ENCODE measurements around the gene UGT1A8. TPM values are rescaled to one million over a fixed set of nuclear protein-coding genes. Genes with fewer than 3 reads are reported as not detected.

Gene UGT1A8
- total and polyA plus RNA-seq, 2 of the 4 experiments (the other 2 are of a cell fraction): not detected

- no peak overlapping the region for H3K27ac ChIP-seq (ENCODE audit: insufficient read depth, low read length)
- H3K9ac ChIP-seq (ENCODE audit: low read depth, low read length): no peak overlapping the region
- ATAC-seq (ENCODE audit: low read depth) (no peak), DNase-seq (no peak)
- no TSS peak for BruUV-seq (replicated peaks)
- H4K20me1 ChIP-seq (ENCODE audit: insufficient read depth, low read length): no peaks in the 10 kb centered on the region
- no peak overlapping the region for H2BK5ac ChIP-seq (ENCODE audit: low read depth, low read length, poor library complexity, severe bottlenecking)
- H2AK9ac ChIP-seq (replicated peaks; ENCODE audit: low read depth, low read length, poor library complexity): no peak overlapping the region
- no peak overlapping the region for H3K18ac ChIP-seq (ENCODE audit: low read depth, low read length)
- H4K8ac ChIP-seq (ENCODE audit: low read depth in 2 of 2, low read length in 2 of 2): no peak overlapping the region
- no peaks in the 10 kb centered on the region for H3K4me1 ChIP-seq (ENCODE audit: control insufficient read depth, insufficient read depth, low read length)
- no peak overlapping the region for H2BK120ac ChIP-seq (ENCODE audit: low read depth, low read length)
- POLR2A ChIA-PET (ENCODE audit: unreplicated experiment): no interaction called here
- no peak overlapping the region for H3K4me2 ChIP-seq (ENCODE audit: low read depth, low read length)
- no peaks in the 10 kb centered on the region for H3K79me1 ChIP-seq (ENCODE audit: low read depth in 1 of 2, low read length in 2 of 2)
- no peak overlapping the region for H4K91ac ChIP-seq (ENCODE audit: insufficient read depth, low read depth, low read length)
- CTCF ChIA-PET: no interaction called here
- H3K14ac ChIP-seq (replicated peaks; ENCODE audit: low read depth, low read length): no peak overlapping the region
- intact Hi-C loops (cut with micrococcal nuclease): no loop called here
- H2BK20ac ChIP-seq (ENCODE audit: low read depth, low read length): no peak overlapping the region
- in situ Hi-C loops (cut with MboI; ENCODE audit: low sequenced_read_pairs): no loop called here
- H2AFZ ChIP-seq (replicated peaks; ENCODE audit: low read length, poor library complexity): no peak overlapping the region
- H4K5ac ChIP-seq (ENCODE audit: low read depth, low read length): no peak overlapping the region
- no peaks in the 10 kb centered on the region; the same call in 1 of the 2 replicates for H3K27me3 ChIP-seq (ENCODE audit: control insufficient read depth, insufficient read depth, low read length)
- H2BK15ac ChIP-seq (ENCODE audit: low read depth, low read length): no peak overlapping the region
- no peaks in the 10 kb centered on the region for H3K36me3 ChIP-seq (ENCODE audit: control insufficient read depth, insufficient read depth, low read length)
- no peak overlapping the region for H3K56ac ChIP-seq (ENCODE audit: extremely low read depth, insufficient read depth, low read length)
- H3K23ac ChIP-seq (ENCODE audit: low read depth, low read length): no peak overlapping the region
- WGBS, 2 experiments (ENCODE audit: extremely low coverage in 2 of 2, insufficient read length in 1 of 2): no CpG with 5 or more reads among the region's 4 CpGs
- no peaks in the 10 kb centered on the region for H3K9me1 ChIP-seq (ENCODE audit: insufficient read depth, low read length)
- H2AK5ac ChIP-seq (ENCODE audit: low read depth, low read length): no peak overlapping the region
- no peak overlapping the region for H3K4me3 ChIP-seq (ENCODE audit: insufficient read depth, low read depth, low read length)
- dilution Hi-C loops (cut with HindIII; ENCODE audit: low sequenced_read_pairs, unreplicated experiment): no loop called here
- no peak for TF ChIP-seq MXI1 (IDR thresholded peaks at IDR 0.05; ENCODE audit: borderline replicate concordance, low read depth, low read length)
- no peak for TF ChIP-seq CHD1 (IDR thresholded peaks at IDR 0.05; ENCODE audit: low read depth, low read length)
- no peak for TF ChIP-seq USF2 (IDR thresholded peaks at IDR 0.05; ENCODE audit: low read depth, low read length)
- TF ChIP-seq, protein P1, sequence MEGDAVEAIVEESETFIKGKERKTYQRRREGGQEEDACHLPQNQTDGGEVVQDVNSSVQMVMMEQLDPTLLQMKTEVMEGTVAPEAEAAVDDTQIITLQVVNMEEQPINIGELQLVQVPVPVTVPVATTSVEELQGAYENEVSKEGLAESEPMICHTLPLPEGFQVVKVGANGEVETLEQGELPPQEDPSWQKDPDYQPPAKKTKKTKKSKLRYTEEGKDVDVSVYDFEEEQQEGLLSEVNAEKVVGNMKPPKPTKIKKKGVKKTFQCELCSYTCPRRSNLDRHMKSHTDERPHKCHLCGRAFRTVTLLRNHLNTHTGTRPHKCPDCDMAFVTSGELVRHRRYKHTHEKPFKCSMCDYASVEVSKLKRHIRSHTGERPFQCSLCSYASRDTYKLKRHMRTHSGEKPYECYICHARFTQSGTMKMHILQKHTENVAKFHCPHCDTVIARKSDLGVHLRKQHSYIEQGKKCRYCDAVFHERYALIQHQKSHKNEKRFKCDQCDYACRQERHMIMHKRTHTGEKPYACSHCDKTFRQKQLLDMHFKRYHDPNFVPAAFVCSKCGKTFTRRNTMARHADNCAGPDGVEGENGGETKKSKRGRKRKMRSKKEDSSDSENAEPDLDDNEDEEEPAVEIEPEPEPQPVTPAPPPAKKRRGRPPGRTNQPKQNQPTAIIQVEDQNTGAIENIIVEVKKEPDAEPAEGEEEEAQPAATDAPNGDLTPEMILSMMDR (conservative IDR thresholded peaks at IDR 0.05; ENCODE audit: low read depth, low read length): no peak
- TF ChIP-seq FOS (IDR thresholded peaks at IDR 0.05; ENCODE audit: low read depth, low read length): no peak
- TF ChIP-seq SMC3 (IDR thresholded peaks at IDR 0.05; ENCODE audit: low read depth, low read length): no peak
- no peak for TF ChIP-seq RFX5 (IDR thresholded peaks at IDR 0.05; ENCODE audit: low read depth, low read length)
- TF ChIP-seq POLR2A (IDR thresholded peaks at IDR 0.05; ENCODE audit: low read depth, low read length): no peak
- no peak for TF ChIP-seq ELK1 (IDR thresholded peaks at IDR 0.05; ENCODE audit: borderline replicate concordance, low read depth, low read length)
- no peak for TF ChIP-seq NFE2L2 (IDR thresholded peaks at IDR 0.05; ENCODE audit: low read depth, low read length)
- TF ChIP-seq CEBPB (IDR thresholded peaks at IDR 0.05; ENCODE audit: low read depth, low read length): no peak
- no peak for TF ChIP-seq MAZ (IDR thresholded peaks at IDR 0.05; ENCODE audit: borderline replicate concordance, low read depth, low read length)
- no peak for TF ChIP-seq BHLHE40 (IDR thresholded peaks at IDR 0.05; ENCODE audit: low read depth, low read length)
- no peak for TF ChIP-seq RCOR1 (IDR thresholded peaks at IDR 0.05; ENCODE audit: insufficient replicate concordance, low read length)
- TF ChIP-seq RAD21 (IDR thresholded peaks at IDR 0.05; ENCODE audit: low read length): no peak
- H3K9me3 ChIP-seq (ENCODE audit: control insufficient read depth, insufficient read depth, low read length): no peaks in the 10 kb centered on the region
- no peak overlapping the region for H3K4ac ChIP-seq (ENCODE audit: low read depth, low read length)
Measured at GRCh38 chr2:233620204-233620603, 2.8 kb downstream of the UGT1A8 start.

Data from IMR-90 (cell line).